SK-N-MC (cell line): Measurements from ENCODE around the gene FAM151A.

Experiments used
- EZH2 ChIP-seq: fragments of 200-600 bp; sonication (generic); IDR thresholded peaks from one replicate; pipeline ENCODE4 v1.6.1; 2017; ENCODE audit warnings: antibody characterized with exemption
- FOXP2 ChIP-seq: optimal IDR thresholded peaks from 2 replicates; pipeline ENCODE3; 2011; ENCODE audit warnings: mild to moderate bottlenecking, moderate library complexity; ENCODE audit not compliant: insufficient read depth; ENCODE audit errors: extremely low read length, control extremely low read depth
- POLR2AphosphoS5 ChIP-seq: IDR thresholded peaks from 2 replicates; pipeline ENCODE4 v1.6.1; 2012; ENCODE audit warnings: mild to moderate bottlenecking, low read depth, low read length, borderline replicate concordance

- TF ChIP-seq EZH2 (no peak), POLR2AphosphoS5 (no peak), FOXP2 (no peak)
These were observed 22.2 kb downstream of the FAM151A start for GRCh38 chr1:54600947-54601721.
